COLO668 (cell line): Measurements from ENCODE around the gene SAA4.
"Not testable (repeated sequence)": the region's sequence is repeated elsewhere in the genome, so short reads cannot be mapped to it uniquely, and the experiment has no call there.

Source experiments
- DNase-seq: peaks from one replicate; lab custom pipeline; 2025; ENCODE audit not compliant: unreplicated experiment; lab: John Stamatoyannopoulos, UW

The SAA4 gene

DNA sequence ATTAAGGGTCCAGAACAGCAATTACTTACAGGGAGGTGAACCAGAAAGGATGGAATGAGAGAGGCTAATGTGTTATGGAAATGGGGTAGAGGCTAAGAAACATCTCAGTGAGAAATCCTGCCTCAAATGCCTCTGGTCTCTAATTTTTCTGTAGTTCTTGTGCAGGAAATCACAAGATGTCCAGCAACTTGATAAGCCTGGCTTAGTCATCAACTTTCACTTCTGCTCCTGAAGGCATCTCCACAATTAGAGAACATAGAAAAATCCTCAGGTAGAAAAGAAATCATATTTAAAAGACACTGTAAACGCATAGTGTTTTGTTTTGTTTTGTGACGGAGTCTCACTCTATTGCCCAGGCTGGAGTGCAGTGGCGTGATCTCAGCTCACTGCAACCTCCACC is 45.2 kb downstream of the SAA4 start:
- DNase-seq: no peak

DNA sequence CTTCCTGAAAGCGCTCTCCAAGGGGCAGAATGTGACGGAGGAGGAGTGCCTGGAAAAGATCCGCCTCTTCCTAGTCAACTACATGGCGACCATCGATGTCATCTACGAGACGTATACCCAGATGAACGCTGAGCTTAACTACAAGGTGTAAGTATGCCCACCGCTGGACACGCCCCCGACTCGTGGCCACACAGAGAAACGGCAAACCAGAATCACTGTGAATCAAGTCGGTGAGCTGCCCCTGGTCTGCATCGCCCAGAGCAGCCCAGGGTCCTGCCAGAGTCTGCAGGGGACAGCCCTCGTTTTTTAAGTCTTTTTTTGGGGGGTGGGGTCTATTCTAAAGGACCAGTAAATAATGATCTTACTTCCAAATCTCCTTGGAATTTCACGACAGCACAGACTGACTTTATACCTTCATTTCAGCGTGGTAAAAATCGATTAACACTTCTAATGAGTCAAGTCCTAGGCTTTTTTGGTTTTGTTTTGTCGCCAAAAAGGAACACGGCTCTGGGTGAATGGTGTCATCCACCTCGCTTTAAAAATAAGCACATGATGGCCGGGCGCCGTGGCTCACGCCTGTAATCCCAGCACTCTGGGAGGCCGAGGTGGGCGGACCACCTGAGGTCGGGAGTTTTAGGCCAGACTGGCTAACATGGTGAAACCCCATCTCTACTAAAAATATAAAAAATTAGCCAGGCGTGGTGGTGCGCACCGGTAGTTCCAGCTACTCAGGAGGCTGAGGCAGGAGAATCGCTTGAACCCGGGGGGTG is 46.9 kb downstream of the SAA4 start:
- not testable (repeated sequence) for DNase-seq

DNA sequence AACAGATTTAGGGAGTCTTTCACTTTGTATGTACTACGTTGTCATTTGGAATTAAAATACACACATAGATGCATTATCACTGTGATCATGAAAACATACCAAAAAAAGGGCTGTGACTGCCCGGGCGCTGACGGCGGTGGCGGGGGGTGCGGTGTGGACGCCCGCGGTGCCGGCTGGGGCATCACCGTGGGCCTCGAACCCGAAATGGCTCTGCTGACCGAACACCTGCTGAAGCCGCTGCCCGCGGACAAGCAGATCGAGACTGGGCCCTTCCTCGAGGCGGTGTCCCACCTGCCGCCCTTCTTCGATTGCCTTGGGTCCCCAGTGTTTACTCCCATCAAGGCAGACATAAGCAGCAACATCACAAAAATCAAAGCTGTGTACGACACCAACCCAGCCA is 47.8 kb downstream of the SAA4 start:
- no peak for DNase-seq
